Activated CD4-positive, alpha-beta T cell treated with anti-CD3 and anti-CD28 coated beads, Interleukin-2, amount 50 U/mL, for 1 hour (primary cell): ENCODE measurements around the gene ATP1A2.

ENCODE experiments used
- DNase-seq: peaks from one replicate; pipeline ENCODE4 v3.0.0-alpha.2; 2020

ATP1A2 gene

DNA sequence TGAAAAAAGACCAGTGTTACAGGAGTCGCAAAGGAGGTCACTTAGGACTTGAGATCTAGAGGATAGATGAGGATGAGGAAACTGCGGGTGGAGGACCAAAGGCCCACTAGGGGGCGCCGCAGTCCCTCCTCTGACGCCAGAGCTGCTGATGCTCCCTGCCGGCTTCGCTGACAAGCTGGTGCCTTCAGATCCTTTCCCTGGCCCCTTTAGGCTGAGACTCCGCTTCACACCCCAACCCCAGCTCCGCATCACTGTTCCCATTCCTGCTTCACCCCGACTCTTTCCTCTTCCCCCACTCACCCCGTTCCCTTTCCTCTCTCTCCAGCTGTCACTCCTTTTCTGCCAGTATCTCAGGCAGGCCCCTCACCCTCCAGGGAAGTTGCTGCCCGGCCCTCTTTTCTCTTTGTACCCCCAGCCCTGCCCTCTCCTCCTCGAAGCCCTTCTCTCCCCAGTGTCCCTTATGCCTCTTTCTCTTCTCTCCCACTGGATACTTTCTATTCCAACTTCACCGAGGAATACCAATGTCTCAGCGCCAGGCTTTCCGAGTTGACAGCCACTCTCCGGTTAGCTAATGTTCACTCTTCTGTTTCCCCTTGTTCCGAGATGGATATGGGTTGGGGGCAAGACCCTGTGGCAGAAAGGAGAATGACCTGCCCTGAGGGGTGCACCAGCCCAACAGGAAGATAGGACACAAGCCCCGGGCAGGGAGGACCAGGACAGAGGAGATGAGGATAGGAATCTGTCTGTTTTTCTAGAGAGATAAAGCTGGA, 29.7 kb upstream of the ATP1A2 start:
- DNase-seq = peak; percentile 77

DNA sequence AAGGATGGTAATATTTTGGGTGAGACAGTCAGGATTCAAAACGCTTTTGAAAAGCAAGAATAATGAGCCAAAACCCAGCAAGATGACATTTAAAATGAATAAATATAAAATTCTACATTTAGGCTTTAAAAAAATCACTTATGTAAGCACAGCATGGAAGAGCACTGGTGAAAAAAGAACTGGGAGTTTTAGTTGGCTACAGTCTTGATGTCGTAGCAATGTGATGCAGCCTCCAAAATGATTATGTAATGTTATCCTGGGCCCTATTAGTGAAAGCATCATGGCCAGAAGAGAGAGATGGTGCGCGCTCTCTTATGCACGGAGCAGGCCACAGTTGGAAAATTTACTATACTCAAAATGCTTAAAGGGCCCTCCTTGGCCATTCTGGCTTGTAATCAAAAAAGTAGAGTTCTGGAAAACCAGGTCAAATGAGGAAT, 29.1 kb upstream of the ATP1A2 start:
- DNase-seq = no peak

DNA sequence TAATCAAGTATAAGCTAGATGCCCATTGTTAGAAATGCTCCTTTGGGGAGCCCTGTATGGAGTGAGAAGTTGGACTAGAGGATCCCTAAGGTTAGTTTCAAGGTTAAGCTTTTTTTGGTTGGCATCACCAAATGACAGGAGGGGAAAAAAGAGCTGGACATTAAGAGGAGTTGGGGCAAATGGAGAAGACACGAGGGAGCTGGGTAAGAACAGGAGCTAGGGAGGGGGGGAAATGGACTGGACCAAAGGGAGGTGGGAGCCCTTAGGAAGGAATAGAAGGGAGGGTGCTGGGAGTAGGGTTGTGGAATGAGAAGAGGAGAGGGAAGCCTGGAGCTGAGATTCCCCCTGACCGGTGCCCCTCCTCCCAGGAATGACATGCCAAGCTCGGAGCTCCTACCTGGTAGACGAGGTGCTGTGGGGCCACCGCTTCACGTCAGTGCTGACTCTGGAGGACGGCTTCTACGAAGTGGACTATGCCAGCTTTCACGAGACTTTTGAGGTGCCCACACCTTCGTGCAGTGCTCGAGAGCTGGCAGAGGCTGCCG, 28.4 kb upstream of the ATP1A2 start:
- no peak for DNase-seq

DNA sequence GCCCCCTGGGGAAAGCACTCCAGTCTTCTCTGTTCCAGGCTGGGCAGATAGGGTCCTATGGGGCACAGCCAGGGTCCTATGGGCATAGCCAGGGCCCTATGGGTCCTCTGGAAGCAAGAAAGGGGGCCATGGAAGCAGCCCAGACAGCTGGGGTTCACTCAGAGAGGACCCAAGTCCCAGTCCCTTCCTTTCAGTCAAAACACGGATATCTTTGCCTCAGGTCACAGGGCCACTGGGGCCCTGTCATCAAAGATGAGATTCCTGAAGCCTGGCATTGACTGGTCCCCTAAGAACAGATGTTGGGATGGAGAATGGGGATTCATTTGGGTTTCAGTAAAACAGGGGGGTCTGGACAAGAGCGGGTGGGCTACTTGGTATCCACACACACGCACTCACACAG, 25.7 kb upstream of the ATP1A2 start:
- no peak for DNase-seq

DNA sequence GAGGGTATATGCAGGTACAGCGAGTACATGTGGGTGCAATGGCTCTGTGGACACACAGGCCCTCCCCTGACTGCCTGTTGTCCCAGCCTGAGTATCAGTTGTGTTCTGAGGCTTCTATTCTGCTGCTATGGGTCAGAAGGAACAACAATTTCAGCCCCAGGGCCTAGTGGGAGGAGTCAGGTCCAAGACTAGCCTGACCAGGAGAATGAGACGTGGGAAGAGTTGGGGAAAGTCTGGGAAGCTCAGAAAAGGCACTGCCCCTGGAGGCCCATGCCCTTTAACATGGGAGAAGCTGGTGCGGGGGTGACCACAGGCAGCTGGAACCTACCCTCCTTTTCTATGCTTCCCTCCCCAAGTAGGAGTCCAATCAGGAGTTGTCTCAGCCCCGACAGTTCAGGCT, 24.8 kb upstream of the ATP1A2 start:
- no peak for DNase-seq

DNA sequence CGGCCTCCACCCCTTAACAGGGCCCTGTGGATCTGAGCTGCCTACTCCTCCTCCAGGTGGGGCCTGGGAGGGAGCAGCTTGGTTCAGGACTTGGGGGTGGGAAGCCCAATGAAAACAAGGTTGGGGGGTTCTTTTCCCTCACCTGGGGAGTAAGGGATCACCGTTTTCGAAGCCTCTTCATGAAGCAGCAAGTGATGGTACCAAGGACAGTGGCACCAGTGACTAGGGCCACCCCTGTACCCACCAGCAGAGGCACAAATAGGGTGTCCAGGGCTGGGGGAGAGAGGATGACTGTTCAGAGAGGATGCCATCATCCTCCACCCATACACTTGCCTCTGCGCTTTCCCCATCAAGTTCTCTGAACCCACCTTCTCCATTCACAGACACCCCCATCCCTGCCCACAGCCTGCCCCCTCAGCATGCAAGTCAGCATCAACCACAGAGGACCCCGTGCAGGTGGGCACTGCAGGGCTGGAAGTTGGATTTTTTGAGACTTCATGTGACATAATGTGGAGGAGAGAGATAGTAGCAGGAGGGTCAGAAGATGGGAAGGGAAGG, 23.8 kb upstream of the ATP1A2 start:
- DNase-seq = no peak

DNA sequence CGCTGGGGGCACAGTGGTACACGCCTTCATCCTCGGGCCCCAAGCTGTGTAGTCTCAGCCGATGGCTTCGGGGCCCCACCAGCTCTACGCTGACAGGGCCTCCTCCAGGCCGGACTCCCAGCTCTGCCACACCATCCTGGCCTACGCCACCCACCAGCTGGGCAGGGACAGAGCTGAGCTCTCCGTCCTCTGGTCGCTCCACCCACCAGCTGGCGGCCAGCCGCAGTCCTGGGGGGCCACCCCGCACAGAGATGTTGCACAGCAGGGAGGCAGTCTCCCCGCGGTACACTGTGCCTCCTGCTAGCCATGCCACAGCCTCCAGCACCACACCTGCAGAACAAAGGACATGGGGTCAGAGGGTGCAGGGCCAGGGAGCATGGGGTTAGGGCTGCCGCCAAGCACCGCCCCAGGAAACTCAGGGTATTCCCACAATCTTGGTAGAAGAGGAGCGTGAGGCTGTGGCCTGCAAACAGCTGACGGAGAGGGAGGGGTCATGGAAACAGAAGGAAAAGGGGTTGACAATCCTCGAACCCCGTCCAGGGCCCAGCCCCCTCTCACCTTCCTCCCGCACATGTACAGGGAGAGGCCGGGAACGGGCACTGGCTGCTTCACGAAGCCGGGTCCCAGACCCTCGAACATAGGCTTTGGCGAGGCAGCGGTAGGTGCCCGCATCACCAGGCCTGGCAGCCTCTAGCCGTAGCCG, 23.0 kb upstream of the ATP1A2 start:
- DNase-seq = no peak

DNA sequence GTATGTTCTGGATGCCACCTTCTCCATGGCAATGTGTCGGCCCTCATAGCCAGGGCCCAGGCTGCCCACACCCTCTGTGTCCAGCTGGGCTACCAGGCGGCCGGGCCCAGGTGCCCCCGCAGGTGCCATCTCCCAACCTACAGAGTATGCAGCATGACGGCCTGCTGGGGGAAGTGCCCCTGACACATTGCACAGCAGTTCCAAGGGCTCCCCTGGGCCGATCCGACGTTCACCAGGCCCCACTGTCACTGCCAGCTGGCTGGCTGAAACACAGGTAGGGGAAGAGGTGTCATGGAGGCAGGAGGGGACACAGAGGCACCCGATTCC, 22.5 kb upstream of the ATP1A2 start:
- DNase-seq = no peak

DNA sequence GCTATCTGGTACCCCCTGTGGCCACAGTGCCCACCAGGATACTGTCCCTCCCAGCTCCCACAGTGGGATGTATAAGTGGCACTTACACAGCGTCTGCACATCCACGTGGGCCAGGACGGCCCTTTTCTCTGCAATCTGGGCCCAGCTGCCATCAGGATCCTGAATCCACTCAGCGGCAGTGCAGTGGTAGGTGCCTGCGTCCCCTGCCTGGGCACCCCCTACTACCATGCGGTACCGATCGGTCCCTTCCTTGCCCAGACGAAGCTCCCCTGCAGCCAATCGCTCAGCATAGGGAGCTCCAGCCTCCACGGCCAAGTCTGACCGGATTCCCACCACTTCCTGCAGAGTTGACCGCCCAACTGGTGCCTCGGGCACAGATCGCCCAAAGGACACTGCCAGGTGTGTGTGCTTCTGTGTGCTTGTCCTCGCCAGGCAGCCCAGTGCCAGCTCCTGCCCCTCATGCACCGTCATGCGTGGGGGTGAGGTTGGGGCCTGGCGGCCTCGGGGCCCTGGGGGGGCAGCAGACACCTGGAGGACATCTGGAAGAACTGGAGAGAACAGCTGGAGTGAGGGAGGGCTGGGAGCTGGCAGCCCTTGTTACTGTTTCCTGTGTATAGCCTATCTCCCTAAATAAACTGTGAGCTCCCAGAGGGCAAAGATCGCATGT, 21.8 kb upstream of the ATP1A2 start:
- DNase-seq = no peak

DNA sequence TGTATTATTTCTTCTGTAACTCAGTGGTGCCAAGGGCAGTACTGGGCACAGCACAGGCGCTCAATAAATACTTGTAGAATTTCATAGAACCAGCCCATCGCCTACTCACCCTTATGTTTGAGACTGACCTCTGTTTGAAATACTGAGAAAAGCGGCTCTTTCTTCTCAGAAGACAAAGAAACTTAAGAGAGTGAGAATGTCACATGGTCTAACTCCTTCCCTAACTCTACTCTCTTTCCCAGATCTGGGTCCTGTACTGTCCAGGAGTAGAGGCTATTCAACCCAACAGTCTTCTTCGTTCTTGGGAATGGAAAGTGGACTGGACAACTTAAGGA, 21.3 kb upstream of the ATP1A2 start:
- no peak for DNase-seq

DNA sequence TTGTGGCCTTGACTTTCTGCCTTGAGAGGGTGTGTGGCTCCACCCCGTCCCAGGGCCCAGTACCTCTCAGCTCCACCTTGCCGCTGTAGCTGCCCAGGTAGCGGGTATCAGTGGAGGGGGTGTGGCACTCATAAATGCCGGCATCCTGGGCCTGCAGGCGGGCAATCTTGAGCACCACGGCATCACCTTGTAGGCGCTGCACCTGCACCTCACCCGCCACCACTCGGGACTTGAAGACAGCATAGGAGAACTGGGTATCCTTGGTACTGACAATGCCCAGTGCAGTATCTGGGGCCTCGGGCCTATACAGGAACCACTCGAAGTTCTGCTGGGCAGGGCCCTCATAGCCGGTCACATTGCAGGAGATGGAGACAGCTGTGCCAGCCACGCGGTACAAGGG, 20.8 kb upstream of the ATP1A2 start:
- no peak for DNase-seq

DNA sequence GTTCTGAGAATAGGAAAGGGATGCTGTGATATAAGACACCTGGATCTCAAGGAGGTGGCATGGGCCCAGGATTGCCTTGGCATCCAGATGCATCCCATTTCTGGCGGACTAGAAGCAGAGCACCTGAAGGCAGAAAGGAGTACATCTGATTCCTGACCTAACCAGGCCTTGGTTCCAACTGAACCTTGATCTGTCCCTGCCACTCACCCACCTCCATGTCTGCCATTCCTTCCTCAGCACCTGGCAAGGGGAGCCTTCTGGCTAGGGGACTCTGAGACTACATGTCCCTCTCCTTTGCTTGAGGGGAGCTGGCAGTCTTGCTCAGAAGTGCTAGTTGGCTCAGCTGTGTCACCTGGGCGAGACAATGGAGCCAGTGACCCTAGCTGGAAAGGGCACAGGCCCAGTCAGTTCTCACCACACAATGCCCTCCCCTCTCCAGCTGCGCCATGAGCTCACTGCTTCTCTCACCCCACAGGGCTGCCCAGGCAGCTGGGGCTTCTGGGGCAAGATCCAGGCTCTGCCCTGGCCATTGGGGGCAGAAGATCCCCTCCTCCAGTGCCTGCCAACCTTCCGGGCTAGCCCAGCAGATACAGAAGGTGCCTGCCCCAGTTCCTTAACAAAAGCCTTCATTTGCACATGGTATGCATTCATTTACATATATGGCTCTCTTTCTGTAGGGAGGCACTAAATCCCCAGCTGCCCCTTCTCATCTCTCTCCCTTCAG, 20.0 kb upstream of the ATP1A2 start:
- DNase-seq = no peak

DNA sequence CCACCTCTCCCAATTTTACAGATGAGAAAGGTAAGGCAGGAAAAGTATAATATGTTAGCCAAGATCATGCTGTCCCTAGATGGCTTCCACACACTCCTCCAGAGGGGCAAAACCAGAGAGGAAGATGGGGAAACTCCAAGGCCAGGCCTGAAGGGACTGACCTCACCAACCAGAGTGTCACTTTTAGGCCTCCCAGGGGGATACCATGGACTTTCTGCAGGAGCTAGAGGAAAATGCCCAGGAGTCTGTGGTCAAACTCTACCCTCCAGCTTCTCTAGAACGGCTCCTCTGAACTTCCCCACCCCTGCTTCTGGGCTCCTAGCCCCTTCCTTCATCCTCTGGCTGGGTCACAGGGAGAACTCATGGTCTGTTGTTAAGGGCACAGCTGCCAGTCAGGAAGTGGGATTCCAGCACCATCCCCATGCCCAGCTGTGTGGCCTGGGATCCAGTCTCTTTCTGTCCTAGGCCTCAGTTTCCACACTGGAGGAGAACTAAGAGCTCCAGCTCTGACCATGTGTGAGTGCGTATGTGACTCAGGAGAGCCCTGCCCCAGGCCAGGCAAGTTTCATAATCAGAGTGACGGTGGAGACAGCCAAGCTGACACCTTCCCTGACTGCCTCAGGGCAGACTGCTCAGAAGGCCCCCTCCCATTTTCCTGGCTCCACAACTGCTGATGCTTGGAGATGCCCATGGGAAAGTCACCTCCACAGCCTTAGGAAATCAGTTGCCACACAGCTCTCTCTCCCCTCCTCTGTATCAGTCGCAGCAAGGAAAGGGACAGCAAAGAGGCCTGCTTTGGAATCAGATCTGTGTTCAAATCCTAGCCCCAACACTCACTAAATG, 19.1 kb upstream of the ATP1A2 start:
- no peak for DNase-seq

DNA sequence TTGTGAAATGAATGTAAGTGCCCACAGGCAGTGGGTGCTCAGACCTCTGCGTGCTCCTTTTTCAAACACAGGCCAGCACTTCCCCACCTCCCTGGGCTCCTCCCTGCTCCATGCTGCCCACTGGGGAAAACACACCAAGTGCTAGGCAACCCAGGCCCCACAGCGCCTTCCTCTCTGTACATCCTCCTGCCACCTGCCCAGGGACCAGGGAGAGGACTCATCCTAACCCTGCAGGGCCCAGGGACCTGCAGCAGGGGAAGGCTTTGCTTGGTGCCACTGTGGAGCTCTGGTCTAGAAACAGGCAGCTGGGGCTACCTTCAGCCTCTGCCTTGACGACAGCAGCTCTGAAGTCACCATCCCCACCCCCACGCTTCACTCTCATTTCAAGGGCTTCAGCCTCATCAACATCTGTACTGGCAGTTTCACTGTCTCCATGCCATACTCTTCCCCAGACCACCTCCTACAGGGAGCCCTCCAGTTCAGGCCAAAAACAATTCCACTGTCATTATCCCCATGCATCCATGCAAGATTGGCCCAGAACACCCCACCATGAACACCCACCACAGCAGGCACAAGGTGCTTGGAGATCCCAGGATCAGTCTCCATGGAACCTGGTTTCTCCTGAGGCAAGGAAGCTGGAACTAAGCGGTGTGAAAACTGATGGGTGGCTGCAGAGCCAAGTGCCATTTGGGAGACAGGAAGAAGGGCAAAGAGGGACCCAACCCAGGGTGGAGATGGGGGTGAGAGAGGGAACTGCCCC, 18.2 kb upstream of the ATP1A2 start:
- DNase-seq = peak; percentile 20

DNA sequence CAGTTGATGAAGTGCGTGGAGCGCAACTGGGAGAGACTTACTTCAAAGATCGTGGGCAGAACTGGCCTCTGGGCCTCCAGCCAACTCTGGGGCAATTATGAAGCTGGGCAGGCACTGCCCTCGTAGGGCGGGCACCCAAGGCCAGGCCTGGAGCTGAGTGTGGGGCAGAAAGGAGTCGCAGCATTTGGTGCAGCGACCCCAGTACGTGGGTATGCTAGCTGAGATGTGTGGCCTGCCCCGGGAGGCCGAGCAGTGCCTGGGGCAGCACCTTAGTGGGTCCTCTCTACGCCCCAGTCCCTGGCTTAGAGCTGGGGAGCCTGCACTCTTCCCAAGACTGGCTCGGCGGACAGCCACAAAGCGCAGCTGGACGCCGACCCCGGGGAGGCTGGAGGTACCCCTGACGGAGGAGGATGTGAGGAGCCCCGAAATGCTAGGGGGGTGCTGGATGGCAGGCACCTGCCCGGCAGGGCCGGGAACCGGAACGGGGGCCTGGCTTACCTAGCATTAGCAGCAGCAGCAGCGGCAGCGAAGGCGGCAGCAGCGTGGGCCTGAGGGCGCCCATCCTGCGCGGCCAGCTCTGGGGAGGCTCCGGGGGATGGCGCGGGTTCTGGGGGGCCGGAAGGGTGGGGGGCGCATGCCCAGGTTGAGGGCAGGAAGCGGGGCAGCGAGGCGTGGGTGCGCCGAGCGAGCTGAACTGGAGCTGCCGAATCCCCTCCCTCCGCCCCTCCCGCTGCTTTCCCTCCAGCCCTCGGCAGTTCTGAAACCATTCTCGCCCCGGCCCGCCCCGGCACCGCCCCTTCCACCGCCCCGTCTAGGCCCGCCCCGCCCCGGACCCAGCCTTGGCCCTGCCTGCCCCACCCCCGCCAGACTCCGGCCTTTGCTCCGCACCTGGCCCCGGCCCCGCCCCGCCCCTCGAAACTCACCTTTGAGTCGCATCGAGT, 17.4 kb upstream of the ATP1A2 start, which contains the start of gene IGSF8:
Gene IGSF8, minus strand, starts transcription at position 709 of the 941 bp plus-strand sequence. Its CDS starts 147 bp downstream, at position 562.
- peak; percentile 93 for DNase-seq

DNA sequence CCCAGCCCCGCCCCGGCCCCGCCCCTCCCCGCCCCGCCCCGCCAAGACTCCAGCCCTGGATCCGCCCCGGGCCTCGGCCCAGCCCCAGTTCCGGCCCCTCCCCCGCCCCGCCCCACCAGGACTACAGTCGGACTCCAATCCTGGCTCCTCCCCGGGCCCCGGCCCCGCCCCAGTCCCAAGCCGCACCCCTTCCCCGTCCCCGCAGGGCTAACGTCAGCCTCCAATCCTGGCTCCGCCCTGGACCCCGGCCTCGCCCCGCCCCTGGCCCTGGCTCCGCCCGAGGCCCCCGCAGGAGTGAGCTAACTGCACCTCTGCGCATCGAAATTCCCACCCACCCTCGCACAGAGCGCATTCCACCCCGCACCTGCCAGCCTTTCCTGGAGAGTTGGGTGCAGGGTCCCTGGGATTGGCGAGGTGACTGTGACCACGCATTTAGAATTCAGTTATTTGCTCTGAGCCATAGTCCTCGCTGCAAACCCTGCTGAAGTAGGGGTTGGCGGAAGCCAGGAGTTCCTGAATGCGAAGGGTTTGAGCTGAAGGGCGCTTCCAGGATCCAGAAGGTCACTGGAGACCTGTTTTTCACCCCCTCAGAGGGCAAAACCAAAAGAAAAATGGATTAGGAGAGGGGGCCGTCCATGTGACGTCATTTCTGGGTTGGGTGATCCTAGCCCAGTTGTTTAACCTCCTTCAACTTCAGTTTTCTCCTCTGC, 16.6 kb upstream of the ATP1A2 start:
- DNase-seq = peak; percentile 99

DNA sequence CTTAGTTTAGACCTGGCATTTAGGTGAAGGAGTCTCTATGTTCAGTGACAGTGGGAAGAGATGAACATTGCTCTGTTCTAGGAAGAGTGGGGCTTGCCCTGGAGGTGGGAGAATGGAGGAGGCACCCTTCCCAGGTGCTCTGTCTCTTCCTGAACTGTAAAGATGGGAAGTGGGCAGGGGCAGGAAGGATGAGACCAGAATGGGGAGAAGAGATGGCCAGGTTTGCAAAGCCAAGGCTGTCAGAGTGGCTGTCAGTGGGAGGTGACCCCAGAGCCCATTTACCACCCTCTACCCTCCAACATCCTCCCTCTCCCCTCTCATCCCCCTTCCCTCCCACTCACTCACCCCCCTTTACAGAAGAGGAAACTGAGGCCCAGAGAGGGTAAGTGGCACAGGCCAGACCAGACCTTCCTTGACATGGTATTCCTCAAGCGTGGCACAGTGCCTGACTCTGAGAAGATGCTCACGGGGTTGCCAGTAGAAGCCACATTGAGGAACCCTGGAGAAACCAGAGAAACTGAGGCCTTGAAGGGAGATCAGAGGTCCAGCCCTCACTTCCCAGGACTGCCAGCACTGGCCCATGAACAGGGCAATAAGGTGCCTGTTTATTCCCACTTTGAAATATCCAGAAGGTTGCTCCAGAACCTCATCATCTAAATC, 15.7 kb upstream of the ATP1A2 start:
- DNase-seq = no peak

DNA sequence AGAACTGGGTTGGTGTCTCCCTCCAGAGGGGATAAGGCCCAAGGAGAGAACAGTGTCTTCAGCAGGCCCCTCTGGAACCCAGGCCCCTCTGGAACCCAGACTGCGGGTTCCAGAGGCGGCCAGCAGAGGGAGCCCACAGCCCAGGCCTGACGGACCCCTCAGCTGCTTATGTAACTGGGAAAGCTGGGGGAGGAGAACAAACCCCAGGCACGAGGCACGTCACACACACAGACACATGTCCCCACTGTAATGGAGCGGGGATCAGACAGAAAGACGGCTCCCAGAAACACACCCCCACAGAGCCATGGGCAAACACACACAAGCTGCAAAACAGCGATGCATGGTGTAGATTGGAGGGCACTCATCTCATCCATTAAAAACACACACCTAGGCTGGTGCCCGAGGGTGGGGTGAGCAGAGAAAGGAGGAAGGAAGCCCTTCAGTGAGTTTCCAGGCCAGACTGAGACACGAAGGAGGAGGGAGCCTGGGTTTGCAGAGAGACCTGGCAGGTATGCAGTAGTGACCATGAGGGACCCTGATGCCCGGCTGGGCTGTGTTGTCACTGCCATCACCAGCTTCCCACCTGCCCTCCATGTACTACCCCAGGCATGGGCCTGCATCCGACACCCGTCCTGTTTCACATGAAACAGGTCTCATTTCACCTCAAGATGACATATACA, 14.4 kb upstream of the ATP1A2 start:
- DNase-seq = peak; percentile 68
